ENCODE results near the gene MTUS2.

DNA sequence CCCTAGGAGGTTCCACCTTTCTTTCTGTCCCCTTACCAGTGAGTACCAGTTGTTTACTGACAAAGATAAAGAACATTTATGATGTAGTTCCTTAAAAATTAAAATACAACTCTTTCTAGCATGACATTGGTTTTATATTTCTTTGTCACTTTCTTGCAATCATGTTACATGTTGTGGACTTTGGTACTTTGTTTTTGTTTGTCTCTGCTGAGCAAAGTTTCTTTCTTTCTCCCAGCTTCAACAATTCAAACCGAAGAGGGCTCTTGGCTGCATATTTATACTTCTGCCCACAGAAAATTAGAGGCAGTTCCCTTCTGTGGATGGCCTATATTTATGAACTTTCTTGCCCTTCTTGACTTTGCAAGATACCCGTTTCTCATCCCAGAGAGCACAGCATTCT lies 201.2 kb downstream of the MTUS2 start:
- TF ChIP-seq YY1 (IDR thresholded peaks at IDR 0.05; ENCODE audit: insufficient read depth, insufficient read length): no peak
- no peak for TF ChIP-seq ZNF274 (IDR thresholded peaks at IDR 0.05; ENCODE audit: low read depth, low read length)
- no peak for TF ChIP-seq SUZ12 (IDR thresholded peaks at IDR 0.05; ENCODE audit: extremely low read depth, insufficient read depth, insufficient read length)
